H1 (cell line): Measurements from ENCODE around the gene WDR44. TPM values are rescaled to one million over a fixed set of nuclear protein-coding genes. Genes with fewer than 3 reads are reported as not detected.

Experiments used
- CBX8 ChIP-seq: fragments of 300-800, 300-1000 bp; sonication (generic); IDR thresholded peaks from 2 replicates; pipeline ENCODE4 v1.7.1; 2016; ENCODE audit warnings: low read depth, low read length, borderline replicate concordance
- KDM5A ChIP-seq: fragments of 200-600 bp; IDR thresholded peaks from 2 replicates; pipeline ENCODE4 v1.7.1; 2012; ENCODE audit warnings: mild to moderate bottlenecking, low read length, inconsistent platforms, mixed read lengths
- PHF8 ChIP-seq: fragments of 200-600 bp; sonication (generic); conservative IDR thresholded peaks from 2 replicates; pipeline ENCODE4 v1.7.1; 2012; ENCODE audit warnings: low read depth, mild to moderate bottlenecking, inconsistent platforms, low read length, moderate library complexity
- SAP30 ChIP-seq: fragments of 300-600 bp; sonication (generic); IDR thresholded peaks from 2 replicates; pipeline ENCODE4 v1.7.1; 2012; ENCODE audit warnings: low read length, moderate library complexity, mild to moderate bottlenecking, inconsistent platforms; ENCODE audit not compliant: insufficient read depth, insufficient replicate concordance
- SIX5 ChIP-seq: IDR thresholded peaks from 2 replicates; pipeline ENCODE4 v1.6.1; 2011; ENCODE audit warnings: mild to moderate bottlenecking, low read depth, low read length
- polyA plus RNA-seq, 7 experiments: library from polyadenylated mRNA; depleted of rRNA in 3 of 7; stranded (reverse) in 5 of 7; unstranded in 2 of 7; fragments of >200 nt in 5 of 7; fragments of 200-250 nt in 2 of 7; gene quantifications; 1 replicate in 5 of 7; 2 replicates in 1 of 7; 4 replicates in 1 of 7; pipeline versions ENCODE4 v1.2.1 to v1.2.3, GENCODE V29; 2011 to 2013; ENCODE audit warnings: missing spikeins in 2 of 7, mixed read lengths in 2 of 7
- total RNA-seq: library from RNA; stranded (reverse); fragmentation: NEBNext Ultra II Directional; extraction: Animal tissue kit (Norgen Biotek cat#: 25700); gene quantifications from 2 replicates; pipeline ENCODE4 v1.2.1, GENCODE V29; 2021

The WDR44 gene
- total and polyA plus RNA-seq, 2 of the 8 experiments (the other 6 are each of a cell fraction or from before 2014, with no cell fraction given), result 5.1 to 17.2 TPM

GRCh38 chrX:118495958-118496762, 150.3 kb downstream of the WDR44 start (continued):
- no peak for TF ChIP-seq SAP30
- TF ChIP-seq CBX8, result no peak
- TF ChIP-seq KDM5A, result no peak
- no peak for TF ChIP-seq SIX5
- 0 out of 2 replicates have a peak, but pooled peaks have one; percentile 12 for TF ChIP-seq PHF8
- TF ChIP-seq, all 59 proteins: peak for 5
